C4-2B (cell line): Measurements from ENCODE around the gene VPS13D.

Experiments used
- ZFX ChIP-seq: fragments of 450-650 bp; IDR thresholded peaks from 2 replicates; pipeline ENCODE4 v1.6.1; 2017
- TF ChIP-seq, protein P1 (sequence below): fragments of 450-650 bp; conservative IDR thresholded peaks from 2 replicates; pipeline ENCODE4 v1.5.1; 2017; ENCODE audit warnings: mild to moderate bottlenecking

DNA sequence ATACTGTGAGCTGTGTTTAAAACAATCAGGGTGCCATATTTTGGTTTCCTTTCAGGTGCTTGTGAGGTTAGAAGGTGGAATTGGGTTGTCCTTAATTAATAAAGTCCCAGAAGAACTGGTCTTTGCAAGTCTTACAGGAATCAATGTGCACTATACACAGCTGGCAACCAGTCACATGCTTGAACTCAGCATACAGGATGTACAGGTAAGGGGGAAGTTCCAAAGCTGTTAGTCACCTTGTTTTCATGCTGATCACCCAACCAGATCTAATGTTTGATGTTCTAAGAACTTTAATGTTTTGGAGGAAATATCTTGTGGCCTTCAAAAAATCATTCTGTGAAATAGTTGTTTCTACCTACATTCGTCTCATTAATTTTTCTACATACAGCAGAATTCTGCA, 156.3 kb downstream of the VPS13D start:
- TF ChIP-seq, protein P1, sequence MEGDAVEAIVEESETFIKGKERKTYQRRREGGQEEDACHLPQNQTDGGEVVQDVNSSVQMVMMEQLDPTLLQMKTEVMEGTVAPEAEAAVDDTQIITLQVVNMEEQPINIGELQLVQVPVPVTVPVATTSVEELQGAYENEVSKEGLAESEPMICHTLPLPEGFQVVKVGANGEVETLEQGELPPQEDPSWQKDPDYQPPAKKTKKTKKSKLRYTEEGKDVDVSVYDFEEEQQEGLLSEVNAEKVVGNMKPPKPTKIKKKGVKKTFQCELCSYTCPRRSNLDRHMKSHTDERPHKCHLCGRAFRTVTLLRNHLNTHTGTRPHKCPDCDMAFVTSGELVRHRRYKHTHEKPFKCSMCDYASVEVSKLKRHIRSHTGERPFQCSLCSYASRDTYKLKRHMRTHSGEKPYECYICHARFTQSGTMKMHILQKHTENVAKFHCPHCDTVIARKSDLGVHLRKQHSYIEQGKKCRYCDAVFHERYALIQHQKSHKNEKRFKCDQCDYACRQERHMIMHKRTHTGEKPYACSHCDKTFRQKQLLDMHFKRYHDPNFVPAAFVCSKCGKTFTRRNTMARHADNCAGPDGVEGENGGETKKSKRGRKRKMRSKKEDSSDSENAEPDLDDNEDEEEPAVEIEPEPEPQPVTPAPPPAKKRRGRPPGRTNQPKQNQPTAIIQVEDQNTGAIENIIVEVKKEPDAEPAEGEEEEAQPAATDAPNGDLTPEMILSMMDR: no peak
- TF ChIP-seq ZFX: no peak
